IPS DF 4.7 (cell line): ENCODE measurements around the gene BPIFB3.
"Not testable (repeated sequence)": the region's sequence is repeated elsewhere in the genome, so short reads cannot be mapped to it uniquely, and the experiment has no call there.

Experiments used
- DNase-seq: peaks from one replicate; pipeline ENCODE4 v3.0.0-alpha.2; 2013; ENCODE audit warnings: low spot score; ENCODE audit errors: extremely low read depth

Gene BPIFB3

GRCh38 chr20:33027769-33028751 is 25.6 kb upstream of the BPIFB3 start:
- DNase-seq = no peak

GRCh38 chr20:33028875-33029274 is 24.8 kb upstream of the BPIFB3 start:
- no peak for DNase-seq

- no peak for DNase-seq
These were observed 23.6 kb upstream of the BPIFB3 start for GRCh38 chr20:33030076-33030475.

GRCh38 chr20:33030569-33030968 is 23.1 kb upstream of the BPIFB3 start:
- no peak for DNase-seq

GRCh38 chr20:33031531-33031930 is 22.2 kb upstream of the BPIFB3 start, which contains the start of gene BPIFB6:
Gene BPIFB6 (plus strand): TSS chr20:33031648. CDS start chr20:33031648, 0 bp downstream.
- no peak for DNase-seq

GRCh38 chr20:33032555-33032954 is 21.1 kb upstream of the BPIFB3 start:
- DNase-seq = no peak

- DNase-seq = no peak
These were observed 20.3 kb upstream of the BPIFB3 start for GRCh38 chr20:33033381-33033780.

- DNase-seq = no peak
These were observed 19.6 kb upstream of the BPIFB3 start for GRCh38 chr20:33034115-33034514.

- DNase-seq = no peak
These were observed 18.7 kb upstream of the BPIFB3 start for GRCh38 chr20:33034901-33035492.

GRCh38 chr20:33037456-33037855 is 16.2 kb upstream of the BPIFB3 start:
- no peak for DNase-seq

GRCh38 chr20:33038243-33038642 is 15.5 kb upstream of the BPIFB3 start:
- DNase-seq = no peak

- no peak for DNase-seq
These were observed 11.3 kb upstream of the BPIFB3 start for GRCh38 chr20:33042430-33042829.

GRCh38 chr20:33042983-33043730 is 10.5 kb upstream of the BPIFB3 start:
- DNase-seq = no peak

GRCh38 chr20:33043731-33044181 is 9.9 kb upstream of the BPIFB3 start:
- DNase-seq = no peak

GRCh38 chr20:33045129-33045721 is 8.5 kb upstream of the BPIFB3 start:
- not testable (repeated sequence) for DNase-seq

GRCh38 chr20:33046412-33046811 is 7.3 kb upstream of the BPIFB3 start:
- no peak for DNase-seq

- no peak for DNase-seq
These were observed 2.4 kb upstream of the BPIFB3 start for GRCh38 chr20:33051333-33051732.

- no peak for DNase-seq
These were observed 678 bp downstream of the BPIFB3 start for GRCh38 chr20:33054381-33054780.

- no peak for DNase-seq
These were observed 1.1 kb downstream of the BPIFB3 start for GRCh38 chr20:33054791-33055190.

- DNase-seq = no peak
These were observed 5.4 kb downstream of the BPIFB3 start for GRCh38 chr20:33059136-33059535.

GRCh38 chr20:33059741-33060390 is 6.2 kb downstream of the BPIFB3 start:
- no peak for DNase-seq
